GM20431 (cell line): ENCODE results near the gene TMEM255B.
"Not testable (repeated sequence)": the region's sequence is repeated elsewhere in the genome, so short reads cannot be mapped to it uniquely, and the experiment has no call there.

ENCODE experiments used
- in situ Hi-C: fragments of 300-500 bp; cut with MseI, MboI; formaldehyde crosslinking; loops from one replicate; pipeline ENCODE4 v1.15.0; 2020; ENCODE audit warnings: low sequenced_read_pairs; ENCODE audit not compliant: unreplicated experiment

TMEM255B gene

GRCh38 chr13:113758651-113759524, at the start of gene TMEM255B:
TSS of gene TMEM255B (plus strand) at chr13:113759226. CDS start at chr13:113759270, 44 bp downstream.
- in situ Hi-C loops: no loop called here

DNA sequence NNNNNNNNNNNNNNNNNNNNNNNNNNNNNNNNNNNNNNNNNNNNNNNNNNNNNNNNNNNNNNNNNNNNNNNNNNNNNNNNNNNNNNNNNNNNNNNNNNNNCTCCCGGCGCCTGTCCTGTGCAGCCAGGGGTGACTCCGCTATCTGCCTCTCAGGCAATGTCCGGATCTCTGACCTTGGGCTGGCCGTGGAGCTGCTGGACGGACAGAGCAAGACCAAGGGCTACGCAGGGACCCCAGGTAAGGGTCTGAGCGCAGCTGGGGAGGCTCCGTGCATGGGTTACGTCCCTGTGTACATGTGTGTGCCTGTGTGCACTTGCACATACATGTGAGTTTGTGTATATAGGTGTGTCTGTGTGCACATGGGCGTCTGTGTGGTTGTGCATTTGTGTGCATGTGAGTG, 36.1 kb upstream of the TMEM255B start:
- in situ Hi-C loops: no loop called here

DNA sequence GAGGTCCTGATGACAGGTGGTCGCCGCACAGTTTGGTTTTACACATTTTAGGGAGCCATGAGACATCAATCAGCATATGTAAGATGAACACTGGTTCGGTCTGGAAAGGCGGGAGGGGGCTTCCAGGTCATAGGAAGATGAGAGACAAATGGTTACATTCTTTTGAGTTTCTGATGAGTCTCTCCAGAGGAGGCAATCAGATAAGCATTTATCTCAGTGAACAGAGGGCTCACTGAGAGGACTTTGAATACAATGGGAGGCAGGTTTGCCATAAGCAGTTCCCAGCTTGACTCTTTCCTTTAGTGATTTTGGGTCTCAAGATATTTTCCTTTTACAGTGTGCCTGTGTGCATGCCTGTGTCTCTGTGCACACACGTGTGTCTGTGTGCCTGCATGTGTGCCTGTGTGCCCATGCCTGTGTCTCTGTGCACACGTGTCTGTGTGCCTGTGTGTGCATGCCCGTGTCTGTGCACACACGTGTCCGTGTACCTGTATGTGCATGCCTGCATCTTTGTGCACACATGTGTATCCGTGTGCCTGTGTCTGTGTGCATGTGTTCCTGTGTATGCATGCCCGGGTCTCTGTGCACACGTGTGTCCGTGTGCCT, 35.5 kb upstream of the TMEM255B start:
- in situ Hi-C loops: no loop called here

DNA sequence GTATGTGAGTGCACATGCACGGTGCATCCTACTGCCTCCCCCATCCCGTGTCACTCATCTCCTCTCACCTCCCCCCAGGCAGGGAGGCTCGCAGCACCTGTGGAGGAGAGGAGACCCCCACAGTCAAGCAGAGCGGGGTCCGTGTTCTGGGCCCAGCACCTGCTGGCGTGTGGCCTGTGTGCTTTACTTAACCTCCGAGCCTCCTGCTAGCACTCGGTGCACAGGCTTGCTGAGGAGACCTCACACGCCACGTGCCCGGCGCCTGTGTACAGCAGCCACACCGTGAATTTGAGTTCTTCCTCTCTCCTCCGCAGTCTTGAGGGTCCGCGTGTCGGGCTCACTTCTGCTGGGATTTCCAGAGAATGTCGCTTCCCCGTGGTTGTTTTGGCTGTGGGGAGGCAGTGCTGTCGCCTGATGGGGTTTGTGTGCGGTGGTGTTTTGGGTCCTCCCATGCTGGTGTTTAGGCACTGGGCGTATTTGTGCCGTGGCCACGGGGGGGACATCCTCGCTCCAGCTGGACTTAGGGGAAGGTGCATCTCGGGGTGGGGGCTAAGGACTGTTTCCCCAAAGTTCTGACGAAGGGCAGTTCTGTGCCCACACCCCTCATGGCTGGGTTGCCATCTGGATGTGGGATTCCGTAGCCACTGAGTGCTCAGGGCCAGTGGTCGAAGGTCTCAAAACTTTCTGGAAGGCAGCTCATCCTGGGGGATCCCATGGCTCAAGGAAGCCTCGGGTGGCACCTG, 34.8 kb upstream of the TMEM255B start:
- in situ Hi-C loops: no loop called here

DNA sequence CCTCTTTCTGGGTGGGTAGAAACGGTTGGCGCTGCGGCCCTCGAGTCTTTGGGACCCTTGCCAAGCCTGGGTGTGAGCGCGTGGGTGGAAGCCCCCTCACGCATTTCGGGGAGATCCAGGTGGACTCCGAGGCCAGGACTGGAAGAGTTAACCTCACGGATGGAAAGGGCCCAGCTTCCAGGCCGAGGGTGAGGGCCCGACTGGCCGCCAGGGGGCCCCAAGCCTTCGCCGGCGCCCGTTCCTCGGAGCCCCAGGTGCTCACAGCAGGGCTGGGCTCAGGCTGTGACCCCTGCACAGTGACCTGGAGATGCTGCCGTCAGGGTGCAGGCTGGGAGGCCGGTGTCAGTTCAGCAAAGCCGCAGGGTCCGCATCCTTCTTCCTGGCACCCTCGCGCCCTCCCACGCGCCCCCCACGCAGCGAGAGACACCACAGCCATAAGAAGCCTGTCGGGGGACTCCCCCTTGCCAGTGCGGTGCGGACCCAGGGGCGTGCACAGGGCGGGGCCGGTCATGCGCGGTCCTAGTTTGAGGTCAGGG, 34.2 kb upstream of the TMEM255B start:
- in situ Hi-C loops: no loop called here

DNA sequence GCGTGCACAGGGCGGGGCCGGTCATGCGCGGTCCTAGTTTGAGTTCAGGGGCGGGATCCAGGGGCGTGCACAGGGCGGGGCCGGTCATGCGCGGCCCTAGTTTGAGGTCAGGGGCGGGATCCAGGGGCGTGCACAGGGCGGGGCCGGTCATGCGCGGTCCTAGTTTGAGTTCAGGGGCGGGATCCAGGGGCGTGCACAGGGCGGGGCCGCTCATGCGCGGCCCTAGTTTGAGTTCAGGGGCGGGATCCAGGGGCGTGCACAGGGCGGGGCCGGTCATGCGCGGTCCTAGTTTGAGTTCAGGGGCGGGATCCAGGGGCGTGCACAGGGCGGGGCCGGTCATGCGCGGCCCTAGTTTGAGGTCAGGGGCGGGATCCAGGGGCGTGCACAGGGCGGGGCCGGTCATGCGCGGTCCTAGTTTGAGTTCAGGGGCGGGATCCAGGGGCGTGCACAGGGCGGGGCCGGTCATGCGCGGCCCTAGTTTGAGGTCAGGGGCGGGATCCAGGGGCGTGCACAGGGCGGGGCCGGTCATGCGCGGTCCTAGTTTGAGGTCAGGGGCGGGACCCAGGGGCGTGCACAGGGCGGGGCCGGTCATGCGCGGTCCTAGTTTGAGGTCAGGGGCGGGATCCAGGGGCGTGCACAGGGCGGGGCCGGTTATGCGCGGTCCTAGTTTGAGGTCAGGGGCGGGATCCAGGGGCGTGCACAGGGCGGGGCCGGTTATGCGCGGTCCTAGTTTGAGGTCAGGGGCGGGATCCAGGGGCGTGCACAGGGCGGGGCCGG, 33.5 kb upstream of the TMEM255B start:
- in situ Hi-C loops: not testable (repeated sequence)

DNA sequence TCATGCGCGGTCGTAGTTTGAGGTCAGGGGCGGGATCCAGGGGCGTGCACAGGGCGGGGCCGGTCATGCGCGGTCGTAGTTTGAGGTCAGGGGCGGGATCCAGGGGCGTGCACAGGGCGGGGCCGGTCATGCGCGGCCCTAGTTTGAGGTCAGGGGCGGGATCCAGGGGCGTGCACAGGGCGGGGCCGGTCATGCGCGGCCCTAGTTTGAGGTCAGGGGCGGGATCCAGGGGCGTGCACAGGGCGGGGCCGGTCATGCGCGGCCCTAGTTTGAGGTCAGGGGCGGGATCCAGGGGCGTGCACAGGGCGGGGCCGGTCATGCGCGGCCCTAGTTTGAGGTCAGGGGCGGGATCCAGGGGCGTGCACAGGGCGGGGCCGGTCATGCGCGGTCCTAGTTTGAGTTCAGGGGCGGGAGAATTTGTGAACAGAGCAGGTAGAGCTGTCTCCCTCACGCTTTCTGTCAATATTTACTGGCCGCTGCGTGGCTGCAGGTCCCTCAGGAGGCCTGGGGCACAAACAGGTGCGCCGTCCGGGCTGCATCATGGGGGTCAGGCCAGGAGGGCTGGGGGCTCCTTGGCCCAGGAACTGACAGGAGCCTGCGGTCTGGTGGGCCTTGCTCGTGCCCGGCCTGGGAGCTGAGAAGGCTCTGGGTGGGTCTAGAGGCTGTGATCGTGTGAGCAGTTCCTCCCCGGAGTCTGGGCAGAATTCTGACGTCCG, 32.8 kb upstream of the TMEM255B start:
- in situ Hi-C loops: not testable (repeated sequence)

DNA sequence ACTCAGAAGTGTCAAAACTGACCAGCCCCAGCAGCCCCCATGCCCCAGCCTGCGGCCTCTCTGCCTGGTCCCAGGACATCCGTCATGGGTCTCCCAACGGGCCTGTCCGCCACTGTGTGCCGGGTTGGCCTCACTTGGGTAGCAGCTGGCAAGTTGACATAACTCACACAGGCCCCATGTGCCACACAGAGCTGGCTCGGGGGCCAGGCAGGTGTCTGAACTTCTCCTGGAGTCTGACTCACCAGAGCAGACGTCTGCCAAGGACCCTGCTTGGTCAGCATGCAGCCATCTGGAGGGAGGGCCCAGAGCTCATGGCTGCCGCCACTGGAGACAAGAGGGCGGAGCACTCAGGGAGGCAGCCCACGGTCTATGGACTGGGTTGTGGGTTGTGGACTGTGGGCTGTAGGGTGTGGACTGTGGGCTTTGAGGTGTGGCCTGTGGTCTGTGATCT, 32.0 kb upstream of the TMEM255B start:
- in situ Hi-C loops: no loop called here

DNA sequence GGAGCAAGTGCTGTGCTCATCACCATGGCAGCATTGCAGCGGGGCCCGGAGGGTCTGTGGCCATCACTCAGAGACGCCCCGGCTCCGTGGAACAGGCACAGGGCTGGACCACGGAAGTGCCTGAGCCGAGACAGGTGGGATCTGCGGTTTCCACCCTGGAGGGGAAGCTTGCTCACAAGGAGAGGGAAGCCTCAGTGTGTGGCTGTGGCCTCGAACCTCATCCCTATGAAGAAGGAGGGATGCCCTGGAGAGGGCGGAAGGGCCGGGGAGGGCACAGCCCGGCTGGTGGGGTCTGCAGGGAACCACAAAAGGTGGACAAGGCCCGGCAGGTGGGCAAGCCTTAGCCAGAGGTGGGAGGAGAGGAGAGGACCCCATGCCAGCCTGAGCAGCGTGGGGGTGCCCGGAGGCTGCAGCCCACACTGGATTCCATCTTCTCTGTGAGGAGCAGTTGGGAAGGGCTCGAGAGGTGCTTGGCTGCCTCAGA, 30.4 kb upstream of the TMEM255B start:
- in situ Hi-C loops: no loop called here

GRCh38 chr13:113729187-113730019, 29.6 kb upstream of the TMEM255B start:
- in situ Hi-C loops: no loop called here

- in situ Hi-C loops: no loop called here
These were observed 28.8 kb upstream of the TMEM255B start for GRCh38 chr13:113730258-113730691.

- in situ Hi-C loops: no loop called here
These were observed 28.2 kb upstream of the TMEM255B start for GRCh38 chr13:113730831-113731191.

GRCh38 chr13:113731192-113732175, 27.5 kb upstream of the TMEM255B start:
- in situ Hi-C loops: no loop called here

- in situ Hi-C loops: no loop called here
These were observed 26.7 kb upstream of the TMEM255B start for GRCh38 chr13:113732176-113732960.

- in situ Hi-C loops: no loop called here
These were observed 25.8 kb upstream of the TMEM255B start for GRCh38 chr13:113732961-113733950.
